Measurements from ENCODE around the gene SLC15A1.

SLC15A1 gene

DNA sequence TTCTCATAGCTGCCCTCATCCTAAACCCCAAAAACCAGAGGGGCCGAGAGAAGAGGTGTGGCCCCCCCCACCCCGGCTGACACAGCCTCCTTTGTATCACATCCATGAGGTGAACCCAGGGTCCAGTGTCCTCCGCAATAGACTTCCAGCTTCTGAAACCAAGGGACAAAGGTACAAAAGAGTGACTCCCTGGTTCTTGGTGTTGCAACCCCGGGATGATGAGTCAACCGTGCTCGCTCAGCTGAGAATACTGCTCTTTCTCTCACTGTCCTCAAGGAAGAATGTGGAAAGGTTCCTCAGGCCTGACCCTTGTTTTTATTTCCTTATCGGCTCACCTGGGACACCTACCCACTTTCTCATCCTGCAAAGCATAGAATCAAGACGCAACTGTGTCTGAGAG, 5.5 kb downstream of the SLC15A1 start:
- no peak for DNase-seq

DNA sequence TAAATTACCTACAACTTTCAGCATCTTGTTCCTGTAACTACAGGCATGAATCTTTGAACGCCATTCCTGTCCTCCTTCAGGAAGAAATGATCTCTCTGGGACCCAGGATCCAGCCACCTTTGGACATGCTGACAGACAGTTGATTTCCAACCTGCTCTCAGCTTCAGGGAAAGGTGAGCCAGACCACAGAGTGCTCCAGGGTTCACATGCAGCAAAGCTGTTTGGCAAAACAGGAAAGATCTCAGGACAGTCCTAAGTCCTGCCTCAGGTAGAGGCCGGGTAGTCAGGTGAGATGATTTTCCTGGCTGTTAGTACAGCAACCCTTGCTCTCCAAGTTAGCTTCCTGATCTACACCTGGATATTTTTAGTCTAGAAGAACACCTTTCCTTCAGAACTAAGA, 9.1 kb downstream of the SLC15A1 start:
- no peak for DNase-seq

DNA sequence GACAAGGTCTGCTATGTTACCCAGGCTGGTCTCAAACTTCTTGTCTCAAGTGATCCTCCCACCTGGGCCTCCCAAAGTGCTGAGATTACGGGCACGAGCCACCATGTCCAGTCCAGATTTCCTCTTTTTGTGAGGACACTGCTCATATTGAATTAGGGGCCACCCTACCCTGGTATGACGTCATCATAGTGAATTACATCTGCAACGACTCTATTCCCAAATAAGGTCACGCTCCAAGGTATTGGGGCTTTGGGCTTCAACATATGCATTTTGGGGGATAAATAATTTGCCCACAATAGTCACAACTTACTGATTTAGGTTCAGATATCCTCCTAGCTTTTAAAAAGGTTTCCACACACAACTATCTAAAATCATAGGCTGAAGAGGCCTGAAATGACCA, 9.5 kb downstream of the SLC15A1 start:
- no peak for DNase-seq

DNA sequence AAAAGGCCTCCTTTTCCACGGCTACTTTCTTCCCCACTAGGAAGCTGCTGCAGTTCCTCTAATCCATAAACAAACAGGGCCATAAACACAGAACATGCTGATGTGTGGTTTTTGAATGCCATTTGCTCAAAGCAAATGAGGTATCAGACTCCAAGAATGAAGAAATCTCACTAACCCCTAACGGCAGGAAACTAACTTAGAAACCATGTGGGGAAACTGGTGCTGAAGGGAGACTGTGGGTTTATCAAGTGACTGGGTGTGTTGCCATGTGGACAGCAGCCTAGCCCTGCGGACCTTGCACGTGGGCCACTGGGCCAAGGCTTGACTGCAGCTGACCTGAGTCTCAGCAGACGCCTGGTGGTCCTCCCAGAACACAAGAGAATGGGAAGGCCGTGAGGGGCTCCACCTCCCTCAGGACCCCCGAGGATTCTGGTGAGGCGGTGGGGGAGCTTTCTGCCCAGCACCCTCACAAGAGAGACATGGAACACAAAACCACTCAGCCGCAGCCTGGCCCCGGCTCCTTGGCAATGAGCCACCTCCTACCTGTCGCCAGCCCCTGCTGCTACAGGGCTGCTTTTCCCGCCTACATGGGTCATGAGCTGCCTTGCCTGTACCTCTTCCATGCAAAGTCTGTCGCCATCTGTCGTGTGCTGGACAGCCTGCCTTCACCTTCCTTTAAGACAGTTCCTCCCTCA, 10.6 kb downstream of the SLC15A1 start:
- no peak for DNase-seq

DNA sequence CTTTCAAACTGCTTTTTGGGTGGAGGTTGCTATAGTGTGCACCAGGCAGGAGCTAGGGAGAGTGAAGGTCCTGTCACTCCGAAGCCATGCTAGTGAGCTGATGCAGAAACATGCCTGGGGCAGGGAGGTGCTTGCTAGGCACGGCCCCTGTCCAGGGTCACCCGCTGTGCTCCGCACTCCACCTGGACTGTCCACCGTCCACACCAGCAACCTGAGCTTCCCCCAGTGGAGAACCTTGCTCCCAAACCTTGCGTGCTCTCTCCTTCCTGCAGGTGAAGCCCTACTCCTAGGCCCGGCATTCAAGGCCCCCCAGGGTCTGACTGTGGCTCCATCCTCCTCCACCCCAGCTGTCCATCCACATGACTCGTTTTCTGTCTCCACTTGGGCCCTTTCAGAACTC, 12.3 kb downstream of the SLC15A1 start:
- no peak for DNase-seq

DNA sequence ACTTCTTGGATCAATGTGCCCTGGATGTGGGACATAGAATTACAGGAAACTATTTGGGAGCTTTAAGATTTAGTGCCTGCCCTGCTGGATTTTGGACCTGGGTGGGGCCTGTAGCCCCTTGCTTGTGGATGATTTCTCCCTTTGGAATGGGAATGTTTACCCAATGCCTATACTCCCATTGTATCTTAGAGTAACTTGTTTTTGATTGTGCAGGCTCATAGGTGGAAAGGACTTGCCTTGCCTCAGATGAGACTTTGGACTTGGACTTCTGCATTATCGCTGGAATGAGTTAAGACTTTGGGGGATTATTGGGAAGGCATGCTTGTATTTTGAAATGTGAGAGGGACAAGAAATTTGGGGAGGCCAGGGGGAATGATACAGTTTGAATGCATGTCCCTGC, 13.5 kb downstream of the SLC15A1 start:
- no peak for DNase-seq

DNA sequence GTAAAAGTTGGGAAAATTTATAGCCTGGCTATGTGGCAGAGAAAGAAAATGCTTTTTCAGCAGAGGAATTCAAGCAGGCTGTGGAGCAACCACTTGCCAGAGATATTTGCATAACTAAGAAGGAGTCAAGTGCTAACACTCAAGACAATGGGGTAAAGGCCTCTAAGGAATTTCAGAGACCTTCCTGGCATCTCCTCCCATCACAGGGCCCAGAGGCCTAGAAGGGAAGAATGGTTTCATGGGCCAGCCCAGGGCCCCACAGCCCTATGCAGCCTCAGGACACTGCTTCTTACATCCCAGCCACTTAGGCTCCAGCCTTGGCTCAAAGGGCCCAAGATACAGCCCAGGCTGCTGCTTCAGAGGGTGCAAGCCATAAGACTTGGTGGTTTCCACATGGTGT, 14.3 kb downstream of the SLC15A1 start:
- DNase-seq: no peak

DNA sequence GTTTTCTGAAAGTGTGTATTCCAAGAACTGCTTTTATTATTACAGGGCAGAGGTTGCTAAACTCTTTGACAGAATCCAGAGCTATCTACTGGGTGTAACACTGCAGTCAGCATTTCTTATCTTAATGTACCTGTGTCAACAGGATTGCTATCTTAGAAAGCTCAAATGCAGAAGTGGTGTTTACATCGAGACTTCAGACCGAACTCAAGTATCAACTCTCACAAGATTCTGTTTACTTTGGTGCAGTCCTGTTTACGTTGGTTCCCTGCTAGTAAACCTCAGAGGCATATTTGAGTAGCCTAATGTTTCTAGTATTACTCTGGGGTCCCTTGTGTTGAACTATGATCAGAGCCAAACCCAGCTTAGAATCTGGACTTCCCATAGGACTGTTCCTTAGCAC, 20.5 kb downstream of the SLC15A1 start:
- DNase-seq: no peak

DNA sequence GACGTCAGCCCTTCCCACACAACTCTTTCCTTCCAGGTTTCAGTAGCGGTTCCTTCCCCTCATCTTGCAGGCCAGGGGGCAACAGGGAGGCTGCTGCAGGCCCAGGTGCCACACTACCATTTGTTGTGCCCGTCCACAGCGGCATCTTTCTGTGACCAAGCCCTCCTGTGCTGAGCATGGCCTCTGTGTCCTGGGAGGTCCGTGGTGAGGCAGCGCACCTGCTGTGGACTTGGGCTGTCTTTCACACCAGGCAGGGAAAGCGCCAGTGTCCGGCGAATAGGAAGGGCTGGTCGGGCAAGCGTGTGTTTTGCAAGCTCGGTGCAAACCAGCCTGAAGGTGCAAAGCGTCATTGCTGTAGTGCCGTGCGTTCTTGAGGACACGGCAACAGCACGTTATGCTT, 21.4 kb downstream of the SLC15A1 start:
- no peak for DNase-seq

DNA sequence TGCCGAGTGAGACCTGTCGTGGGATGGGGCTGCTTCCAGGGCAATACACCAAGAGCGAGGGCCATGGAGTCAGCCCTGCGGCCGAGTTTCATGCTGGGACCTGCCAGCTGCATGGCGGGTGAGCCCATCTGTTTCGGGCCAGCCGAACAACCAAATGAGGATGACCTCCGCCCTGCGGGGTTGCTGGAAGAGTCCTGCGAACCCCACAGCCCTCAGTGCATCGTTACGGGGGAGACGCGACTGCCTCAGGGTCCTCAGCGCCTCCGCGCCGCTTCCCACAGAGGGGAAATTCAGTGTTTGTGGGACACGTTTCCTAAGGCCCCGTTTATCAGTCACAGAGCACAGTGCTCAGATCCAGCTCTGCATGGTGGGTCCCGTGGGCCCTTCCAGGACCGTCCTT, 22.0 kb downstream of the SLC15A1 start:
- DNase-seq: no peak

DNA sequence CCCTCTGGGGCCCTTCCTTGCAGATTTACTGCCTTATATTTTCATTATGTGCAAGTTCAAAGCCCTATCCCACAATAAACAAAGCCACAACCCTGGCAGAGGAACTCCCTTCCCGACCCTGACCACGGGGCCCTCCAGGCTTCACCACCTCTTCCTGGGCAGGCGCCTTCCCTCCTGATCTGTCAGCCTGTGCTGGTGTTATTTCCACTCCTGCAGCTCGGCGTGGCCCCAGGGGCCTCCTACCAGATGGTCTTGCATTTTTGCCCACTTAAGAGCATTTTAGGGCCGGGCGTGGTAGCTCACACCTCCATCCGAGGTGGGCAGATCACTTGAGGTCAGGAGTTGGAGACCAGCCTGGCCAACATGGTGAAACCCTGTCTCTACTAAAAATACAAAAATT, 22.8 kb downstream of the SLC15A1 start:
- no peak for DNase-seq

DNA sequence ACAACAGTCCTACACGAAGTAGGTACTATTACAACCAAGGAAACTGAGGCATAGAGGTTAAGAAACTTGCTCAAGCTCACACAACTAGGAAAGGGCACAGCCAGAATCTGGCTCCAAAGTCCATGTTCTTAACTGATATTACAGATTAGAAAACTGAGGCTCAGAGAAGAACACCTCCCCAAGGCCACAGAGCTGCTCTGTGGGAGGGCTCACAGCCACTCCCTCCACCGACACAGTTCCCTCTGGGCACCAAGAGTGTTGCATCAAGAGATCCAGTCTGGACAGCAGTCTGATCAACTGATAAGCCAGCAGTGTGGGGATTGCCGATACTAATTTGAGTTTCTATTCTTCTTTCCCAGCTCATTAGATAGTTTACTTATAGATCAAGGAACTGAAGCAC, 29.5 kb downstream of the SLC15A1 start:
- no peak for DNase-seq

DNA sequence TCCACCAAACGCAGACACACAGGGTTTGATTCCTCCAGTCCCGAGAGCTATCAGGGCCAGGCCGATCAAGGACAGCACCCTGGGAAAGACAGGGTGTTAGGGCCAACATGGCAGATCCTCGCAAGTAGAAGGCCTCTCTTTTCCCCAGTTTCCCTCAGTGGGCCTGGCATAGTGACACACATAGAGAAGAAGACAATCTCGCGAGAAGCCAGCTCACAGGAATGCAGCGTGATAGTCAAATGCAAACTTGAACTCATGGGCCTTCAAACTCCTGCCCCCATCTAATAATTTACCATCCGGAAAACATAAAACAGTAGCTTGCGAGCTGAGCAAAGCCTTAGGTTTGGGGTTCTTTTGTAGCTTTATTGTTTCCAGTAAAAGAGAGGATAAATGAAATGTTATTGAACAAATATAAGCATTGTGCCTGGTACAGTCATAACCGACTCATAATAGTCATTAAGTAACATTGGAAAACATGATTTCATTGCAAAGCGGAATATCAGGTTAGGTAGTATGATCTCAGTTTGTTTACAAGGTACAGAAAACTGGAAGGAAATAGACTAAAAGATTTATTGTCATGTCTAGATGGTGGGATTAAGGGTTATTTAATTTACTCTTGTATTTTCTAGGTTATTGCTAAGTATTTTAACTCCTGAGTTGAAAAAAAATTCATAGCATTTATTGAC, 30.5 kb downstream of the SLC15A1 start:
- no peak for DNase-seq

DNA sequence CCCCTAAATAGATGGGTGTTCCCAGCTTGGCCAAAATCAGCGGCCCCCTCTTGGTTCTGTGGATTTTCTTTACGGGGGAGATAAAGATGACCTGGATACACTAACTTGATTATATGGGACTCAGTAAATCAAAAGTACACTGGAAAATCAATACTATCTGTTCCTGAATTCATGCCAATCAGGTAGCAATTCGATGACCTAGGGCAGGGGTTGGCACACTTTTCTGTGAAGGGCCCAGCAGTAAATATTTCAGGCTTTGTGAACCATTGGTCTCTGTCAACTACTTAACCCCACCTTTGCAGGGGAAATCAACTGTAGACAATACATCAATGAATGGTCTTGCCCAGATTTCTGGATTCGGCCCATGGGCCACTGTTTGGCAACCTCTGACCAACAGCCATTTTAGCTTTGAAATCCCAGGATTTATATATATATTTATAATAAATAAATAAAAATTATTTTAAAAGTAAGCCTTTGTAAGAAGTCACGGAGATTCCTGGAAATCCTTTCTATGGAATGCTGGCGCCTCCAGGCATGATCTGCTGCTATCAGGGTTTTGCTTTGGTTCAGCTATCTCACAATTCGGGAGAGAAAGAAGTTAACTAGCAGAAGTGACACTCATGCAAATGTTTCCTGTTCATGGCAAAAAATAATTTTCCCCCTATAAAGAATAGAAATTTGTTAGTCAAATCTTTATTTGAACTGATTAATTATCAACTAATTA, 32.8 kb downstream of the SLC15A1 start:
- no peak for DNase-seq

DNA sequence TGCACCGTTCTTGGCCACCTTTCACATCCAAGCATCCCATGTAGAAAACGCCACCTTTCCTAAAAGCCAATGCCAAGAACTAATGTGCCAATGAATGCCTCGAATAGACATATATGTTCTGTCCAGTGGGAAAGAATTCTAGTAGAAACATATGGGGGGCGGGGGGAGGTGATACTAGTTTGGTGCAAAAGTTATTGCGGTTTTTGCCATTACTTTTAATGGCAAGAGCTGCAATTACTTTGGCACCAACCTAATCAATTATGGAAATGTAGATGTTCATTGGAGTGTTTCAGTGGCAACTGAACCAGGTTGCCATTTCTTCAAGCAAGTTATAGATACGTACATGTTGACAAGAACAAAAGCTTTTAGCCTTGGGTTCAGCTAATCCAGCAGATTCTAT, 34.6 kb downstream of the SLC15A1 start:
- DNase-seq: no peak

DNA sequence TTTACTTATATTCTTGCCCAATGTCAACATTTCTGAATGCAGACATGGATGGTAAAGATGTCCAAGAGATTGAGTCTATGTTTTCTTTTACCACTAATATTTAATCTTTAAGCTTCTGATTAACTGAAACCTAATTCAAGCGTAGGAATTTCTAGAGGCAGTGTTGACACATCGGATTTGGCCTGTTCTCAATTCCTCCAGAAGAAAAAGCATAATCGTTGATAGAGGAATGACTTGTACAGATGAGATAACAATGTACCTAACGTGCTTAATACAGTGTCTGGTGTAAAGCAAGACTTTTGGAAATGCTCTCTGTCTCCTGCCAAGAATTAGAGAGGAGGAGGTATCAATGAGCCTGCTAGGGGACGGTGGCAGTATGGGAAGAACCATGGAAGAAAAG, 35.2 kb downstream of the SLC15A1 start:
- DNase-seq: no peak

DNA sequence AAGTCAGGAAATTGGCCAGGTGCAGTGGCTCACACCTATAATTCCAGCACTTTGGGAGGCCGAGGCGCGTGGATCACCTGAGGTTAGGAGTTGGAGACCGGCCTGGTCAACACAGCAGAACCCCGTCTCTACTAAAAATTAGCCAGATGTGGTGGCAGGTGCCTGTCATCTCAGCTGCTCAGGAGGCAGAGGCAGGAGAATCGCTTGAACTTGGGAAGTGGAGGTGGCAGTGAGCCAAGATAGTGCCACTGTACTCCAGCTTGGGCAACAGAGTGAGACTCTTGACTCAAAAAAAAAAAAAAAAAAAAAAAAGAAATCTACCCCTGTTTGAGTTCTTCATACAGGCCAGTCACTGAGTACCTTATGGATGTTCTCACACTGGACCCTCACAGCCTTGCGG, 42.0 kb downstream of the SLC15A1 start:
- DNase-seq: no peak

DNA sequence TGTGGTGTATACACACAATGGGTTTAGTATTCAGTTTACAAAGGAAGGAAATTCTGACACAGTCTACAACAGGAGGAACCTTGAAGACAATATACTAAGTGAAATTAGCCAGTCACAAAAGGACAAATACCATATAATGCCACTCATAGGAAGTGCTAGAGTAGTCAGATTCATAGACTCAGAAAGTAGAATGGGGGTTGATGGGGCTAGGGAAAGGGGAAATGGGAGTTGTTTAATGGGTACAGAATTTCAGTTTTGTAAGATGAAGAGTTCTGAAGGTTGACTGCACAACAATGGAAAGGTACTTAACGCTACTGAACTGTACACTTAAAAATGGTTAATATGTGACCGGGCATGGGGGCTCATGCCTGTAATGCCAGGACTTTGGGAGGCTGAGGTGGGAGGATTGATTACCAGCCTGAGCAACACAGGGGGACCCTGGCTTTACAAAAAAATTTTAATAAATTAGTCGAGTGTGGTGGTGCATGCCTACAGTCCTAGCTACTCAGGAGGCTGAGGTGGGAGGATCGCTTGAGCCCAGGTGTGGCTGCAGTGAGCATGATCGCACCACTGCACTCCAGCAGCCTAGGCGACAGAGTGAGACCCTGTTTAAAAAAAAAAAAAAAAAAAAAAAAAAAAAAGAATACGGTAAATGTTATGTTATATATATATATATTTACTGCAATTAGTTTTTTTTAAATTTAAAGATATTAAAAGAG, 45.0 kb downstream of the SLC15A1 start:
- DNase-seq: no peak

DNA sequence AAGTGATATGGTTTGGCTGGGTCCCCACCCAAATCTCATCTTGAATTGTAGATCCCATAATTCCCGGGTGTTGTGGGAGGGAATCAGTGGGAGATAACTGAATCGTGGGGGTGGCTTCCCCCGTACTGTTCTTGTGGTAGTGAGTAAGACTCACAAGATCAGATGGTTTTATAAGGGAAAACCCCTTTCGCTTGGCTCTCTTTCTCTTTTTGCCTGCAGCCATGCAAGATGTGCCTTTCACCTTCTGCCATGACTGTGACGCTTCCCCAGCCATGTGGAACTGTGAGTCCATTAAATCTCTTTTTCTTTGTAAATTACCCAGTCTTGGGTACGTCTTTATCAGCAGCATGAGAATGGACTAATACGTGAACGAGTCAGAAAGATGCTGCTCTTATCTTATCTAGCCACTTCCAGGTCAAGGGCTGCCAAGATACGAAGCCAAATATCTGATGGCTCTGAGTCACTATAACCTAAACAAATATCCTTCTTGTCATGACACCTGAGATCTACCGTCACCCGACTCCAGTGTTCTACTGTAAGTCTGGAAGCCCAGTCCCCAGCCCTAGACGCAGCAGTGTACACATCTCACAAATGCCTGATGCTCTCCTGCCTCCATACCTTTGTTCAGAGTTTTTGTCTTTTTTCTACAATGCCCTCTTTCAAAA, 45.9 kb downstream of the SLC15A1 start:
- no peak for DNase-seq

DNA sequence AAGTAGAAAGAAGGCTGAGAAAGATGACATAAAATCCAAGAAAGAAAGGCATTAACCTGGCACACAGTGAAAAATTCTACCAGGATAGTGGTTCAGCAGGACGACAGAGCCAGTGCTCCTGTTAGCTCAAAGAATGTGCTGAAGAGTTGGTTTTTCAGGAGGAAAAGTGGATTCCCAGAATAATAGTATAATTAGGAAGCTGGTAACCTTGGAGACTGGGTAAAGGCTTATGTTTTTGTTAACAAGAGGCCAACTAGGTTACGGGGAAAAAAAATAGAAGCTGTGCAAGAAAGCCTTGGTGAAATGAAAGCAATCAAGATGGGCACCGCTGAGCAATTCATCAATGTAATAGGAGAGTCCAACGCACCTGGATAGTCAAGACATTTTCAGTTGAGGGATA, 54.7 kb downstream of the SLC15A1 start:
- no peak for DNase-seq

DNA sequence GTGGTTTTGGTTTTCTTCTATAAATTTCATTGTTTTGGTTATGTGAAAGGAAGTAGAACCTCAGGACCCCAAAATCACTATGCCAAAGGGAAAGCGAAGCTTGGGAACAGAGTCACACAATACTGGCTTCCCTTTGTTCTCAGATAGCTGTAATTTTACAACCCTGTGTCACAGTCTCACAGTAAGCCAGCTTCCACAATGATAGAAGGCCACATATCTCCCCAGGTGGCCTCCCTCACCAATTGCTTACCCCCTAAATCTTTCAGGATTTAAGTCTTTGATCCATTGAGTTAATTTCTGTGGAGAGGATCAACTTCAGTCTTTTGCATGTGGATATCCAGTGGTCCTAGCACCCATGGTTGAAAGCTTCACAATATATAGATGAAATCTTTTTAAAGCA, 58.7 kb downstream of the SLC15A1 start:
- no peak for DNase-seq

DNA sequence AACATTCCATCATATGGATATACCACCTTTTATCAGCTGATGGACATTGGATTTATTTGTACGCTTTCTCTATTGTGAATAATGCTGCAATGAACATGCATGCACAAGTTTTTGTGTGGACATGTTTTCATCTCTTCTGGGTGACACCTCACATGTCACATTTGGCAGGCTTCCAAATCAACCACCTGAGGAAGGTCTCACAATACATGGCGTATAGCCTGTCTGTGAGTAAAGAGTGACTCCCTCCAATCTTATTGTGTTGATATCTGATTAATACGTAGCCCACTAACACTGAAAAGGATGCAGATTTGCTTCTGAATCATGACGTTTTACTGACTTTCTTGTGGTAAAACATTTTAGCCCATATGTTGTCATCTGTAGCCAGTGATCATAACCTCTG, 61.1 kb downstream of the SLC15A1 start:
- DNase-seq: no peak

DNA sequence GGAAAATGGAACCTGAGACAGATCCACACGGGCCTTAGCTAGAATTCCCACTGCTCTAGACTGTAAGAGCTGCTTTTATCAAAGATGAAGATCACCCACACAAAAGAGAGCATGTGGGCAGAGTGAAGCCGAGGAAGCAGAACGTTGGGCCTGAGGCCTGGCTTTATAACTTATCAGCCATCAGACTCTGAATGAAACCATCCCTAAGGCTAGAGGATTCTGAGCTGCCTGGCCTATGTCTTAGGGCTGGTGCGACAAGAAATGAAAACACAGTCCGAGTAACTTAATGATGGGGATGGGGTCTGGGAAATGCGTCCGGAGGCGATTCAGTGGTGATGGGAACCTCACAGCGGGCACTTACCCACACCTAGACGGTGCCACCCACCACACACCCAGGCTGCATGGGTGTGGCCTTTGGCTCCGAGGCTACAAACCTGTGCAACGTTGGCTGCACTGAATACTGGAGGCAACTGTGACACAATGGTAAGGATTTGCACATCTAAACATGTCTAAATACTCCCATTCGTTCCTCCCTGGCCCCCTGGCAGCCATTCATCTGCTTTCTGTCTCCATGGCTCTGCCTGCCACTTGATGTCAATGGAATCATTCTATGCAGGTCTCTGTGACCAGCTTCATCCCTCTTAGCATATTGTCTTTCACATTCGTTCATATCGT, 62.0 kb downstream of the SLC15A1 start:
- no peak for DNase-seq
